Left forelimb (tissue), 1 donor: ENCODE measurements around the gene CELF2.

Experiments used
- DNase-seq: peaks from one replicate; pipeline ENCODE4 v3.0.0-alpha.2; 2018; ENCODE audit warnings: low spot score

The CELF2 gene

DNA sequence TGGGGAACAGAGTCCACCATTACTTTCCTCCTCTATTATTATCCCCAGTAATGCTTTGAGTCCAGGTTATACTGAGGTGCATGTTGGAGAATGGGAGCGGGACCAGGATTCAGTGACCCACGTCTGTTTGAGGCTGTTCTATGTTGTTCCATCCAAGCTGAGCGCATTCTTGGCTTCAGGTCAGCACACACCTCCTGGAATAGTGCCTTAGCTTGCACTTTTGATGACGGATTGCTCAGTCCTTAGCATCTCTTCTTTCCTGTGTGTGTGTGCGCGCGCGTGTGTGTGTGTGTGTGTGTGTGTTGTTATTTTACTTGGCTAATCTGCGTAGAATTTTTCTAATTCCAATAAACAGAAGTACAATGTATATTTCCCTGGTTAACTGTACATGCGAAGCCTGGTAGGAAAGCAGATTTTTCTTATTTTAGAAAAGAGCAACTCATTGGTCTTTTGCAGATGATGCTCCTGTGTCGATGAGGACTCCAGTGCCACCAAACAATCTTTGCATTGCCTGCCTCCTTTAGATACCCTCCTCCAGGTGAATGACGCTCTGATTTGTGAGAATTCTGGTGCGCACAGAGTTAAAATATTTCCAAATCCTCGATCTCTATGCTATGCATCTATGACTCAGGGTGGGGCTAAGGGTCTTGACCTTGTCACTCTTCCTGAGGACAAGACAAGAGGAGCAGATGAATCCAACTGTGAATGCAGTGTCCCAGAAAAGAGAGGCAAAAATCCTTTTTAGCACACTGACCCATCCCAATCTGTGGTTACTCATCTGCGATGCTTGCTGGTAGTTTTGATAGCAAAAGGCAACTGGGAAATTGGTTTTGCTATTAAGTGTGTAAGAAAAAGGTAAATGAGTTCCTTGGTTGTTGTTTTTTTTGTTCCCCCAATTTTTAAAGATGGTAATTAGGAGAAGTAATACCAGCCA, 13.3 kb upstream of the CELF2 start:
- DNase-seq: no peak

DNA sequence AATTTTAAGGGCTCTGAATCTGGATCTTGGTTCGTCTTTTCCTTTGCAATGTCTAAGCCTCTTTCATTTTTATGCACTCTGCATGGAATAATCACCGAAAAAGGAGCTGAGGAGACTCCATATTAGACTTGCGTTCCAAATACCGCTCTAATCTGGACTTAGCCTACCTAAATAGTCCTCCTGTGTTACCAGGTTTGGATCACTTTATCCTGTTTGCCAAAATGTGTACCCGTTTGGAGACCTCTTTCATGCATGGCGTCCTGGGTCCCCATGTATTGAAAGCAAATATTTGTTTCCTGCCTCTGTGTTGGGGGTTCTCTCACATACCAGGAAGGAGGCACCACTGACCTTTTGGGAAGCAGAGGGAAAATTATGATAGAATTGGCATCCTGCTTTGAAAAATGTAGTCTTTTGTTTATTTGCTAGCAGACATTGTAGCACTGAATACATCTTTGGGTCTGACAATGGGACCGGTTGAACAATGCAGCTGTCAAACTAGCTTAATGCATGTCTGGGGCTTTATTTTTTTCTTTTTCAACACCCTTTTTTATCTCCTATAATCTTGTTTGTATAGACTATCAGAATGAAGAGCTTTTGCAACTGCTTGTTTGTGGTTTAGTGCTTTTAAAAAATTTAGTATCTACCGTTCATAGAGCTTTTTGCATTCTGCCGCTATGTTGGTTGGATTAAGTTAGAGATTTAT, 11.8 kb upstream of the CELF2 start:
- no peak for DNase-seq

DNA sequence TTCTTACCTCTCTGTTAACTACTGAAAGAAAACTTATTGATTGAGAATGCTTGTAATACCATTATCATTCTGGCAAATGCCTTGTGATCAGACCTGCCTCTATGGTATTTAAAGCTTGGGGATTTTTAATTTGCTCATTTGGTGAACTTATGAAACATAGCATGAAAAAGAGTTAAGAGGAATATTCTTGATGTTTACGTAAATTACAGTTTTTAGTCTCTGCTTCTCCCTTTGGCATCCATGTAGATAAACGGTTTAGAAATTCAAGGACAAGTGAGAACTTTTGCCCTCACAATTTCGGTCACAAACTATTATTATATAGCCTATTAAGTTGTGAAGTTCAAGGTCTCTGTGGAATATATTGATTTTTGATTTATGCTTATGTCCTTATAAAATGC, 11.2 kb upstream of the CELF2 start:
- DNase-seq: no peak

DNA sequence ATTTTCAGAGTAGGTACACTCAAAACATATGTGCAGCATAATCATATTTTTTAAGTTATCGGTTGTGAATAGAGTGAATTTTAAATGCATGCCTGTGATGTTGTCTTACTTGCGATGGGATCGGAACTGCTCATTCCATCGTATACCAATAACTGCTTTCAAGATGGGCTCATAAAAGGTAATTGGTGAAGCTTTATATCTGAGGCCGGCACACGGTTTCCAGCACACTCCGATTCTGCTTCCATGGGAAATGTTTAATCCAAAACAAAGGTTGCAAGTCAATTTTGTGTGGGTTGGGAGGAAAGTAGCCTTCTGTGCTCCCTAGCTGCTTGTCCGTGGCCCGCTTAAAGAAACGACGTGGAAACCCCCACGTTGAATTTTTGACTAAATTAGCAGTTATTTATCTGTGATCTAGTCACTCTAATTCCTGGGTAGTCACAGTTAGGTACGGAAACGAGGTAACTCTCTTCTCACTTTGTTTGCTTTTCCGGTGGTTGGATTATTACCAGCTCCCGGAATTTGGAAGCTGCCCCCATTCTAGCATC, 10.1 kb upstream of the CELF2 start:
- no peak for DNase-seq

DNA sequence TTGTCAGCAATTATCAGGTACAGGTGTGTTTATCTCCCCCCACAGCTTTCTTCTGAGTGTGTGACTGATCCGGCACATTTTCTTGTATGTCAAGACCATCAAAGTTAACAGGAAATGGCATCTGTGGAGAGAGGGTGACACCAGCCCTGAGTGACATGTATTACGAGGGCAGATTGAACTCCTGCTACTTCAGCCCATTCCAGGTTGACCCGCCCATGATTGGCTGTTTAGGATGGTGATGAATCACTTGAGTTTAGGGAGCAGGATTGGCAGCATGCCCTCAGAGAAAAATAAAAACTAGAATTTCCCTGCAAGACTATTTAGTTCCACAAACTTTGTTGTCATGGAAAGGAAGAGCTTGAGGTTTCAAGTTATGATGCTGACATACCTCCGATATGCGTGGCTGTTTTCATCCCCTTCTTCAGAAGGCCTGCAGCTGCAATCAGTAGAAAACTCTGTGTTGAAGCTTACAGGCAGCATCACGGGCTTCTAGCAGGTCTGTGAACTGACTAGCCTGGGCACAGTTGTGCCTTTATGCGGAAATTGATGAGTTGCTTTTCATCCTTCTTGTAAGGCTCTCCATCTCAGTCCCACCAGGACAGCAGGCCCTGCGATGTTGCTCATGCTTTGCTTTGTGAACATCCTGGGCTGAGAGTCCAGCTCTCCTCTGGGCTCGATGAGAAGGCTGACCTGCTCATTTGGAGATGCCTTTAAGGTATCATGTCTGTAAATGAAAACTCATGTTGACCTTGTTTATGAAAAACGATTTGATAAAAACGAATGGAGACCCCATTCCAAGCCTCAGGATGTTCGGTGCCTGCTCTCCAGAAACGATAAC, 8.0 kb upstream of the CELF2 start:
- no peak for DNase-seq

DNA sequence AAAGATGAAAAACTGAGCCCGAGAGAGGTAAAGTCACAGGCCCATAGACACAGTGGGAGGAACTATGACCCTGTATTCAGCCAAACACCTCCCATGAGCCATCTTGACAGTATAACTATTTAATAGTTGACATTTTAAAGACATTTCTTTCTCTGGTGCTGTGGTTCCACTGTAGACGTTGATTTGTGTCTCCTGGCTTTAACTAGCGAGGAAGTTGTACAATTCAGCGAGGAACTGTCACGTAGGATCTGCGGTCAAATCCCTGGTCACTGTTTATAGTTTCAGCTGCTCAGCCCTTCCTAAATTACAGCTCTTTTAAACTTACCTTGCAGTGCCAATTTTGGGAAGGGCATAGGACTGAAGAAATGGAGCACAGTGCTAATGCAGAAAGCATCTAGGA, 7.1 kb upstream of the CELF2 start:
- DNase-seq: no peak

DNA sequence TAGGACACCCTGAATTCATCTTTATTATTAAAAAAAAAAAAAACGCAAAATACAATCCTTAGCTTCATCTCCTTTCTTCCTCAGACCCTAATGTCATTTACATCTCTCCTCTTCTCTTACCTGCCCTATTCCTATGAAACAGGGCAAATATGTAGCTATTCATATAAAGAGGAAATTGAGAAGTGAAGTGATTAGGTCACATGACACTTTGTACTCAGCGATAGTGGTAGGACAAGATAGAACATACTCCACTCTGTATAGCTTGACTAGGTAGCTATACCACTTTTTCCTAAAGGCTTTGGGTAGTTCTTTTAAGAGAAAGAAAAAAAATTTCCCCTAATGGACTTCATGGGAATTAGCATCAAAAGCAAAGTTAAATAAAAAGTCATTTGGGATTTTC, 6.2 kb upstream of the CELF2 start:
- no peak for DNase-seq

DNA sequence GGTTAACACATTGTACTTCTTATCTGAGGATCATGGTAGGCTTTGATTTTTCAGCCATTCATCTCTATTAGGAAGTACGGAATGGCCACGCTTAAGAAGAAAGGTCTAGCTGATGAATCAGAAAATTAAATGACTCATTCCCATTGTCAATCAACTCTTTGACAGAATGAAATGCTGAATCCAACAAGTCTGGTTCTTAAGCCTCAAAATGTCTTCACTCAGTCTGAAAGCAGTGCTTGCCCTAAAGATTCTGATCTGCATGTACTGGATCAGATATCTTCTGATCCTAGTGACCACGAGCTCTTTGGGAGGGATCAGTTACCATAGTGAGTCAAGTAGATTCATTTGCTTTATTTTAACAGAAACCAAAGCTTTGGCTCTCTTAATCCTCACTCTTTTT, 5.7 kb upstream of the CELF2 start:
- no peak for DNase-seq

DNA sequence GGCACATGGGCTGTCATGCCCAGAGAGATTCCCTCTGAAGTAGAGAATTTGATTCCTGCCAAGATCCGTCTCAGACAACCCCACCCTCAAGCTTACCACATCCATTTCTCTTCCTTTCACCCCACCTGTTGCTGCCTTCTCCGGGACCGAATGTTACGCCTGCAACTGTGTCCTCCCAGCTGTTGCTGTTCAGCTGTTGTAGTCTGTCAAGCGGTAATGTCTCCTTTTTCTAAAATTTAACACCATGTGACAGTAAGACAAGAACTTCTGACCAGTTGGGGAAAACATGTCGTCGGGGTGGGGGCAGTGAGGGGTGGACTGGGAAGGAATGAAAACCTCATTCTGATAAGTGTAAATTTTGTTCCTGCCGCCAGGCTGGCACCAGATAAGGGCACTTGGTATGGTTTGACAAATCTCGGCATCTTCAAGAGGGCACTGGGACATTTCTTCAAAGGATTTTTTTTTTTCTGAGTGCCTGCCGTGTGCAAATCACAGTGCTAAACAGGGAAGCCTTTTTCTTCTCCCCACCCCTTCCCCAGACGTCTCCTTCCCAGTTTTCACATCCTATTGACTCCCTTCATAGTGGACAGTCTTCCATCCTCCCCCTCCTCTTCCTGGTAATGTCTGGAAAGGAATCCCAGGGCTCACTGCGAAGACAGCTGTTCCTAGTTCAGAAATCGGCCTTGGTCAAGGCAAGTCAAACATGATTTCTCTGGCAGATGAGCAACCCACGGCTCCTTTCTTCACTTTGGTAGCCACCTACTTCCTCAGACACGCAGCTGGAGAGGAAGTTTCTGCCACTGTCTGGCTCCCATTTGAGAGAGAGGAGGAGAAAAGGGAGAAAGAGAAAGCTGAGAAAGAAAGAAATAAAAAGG, 5.0 kb upstream of the CELF2 start:
- DNase-seq: peak; percentile 77

DNA sequence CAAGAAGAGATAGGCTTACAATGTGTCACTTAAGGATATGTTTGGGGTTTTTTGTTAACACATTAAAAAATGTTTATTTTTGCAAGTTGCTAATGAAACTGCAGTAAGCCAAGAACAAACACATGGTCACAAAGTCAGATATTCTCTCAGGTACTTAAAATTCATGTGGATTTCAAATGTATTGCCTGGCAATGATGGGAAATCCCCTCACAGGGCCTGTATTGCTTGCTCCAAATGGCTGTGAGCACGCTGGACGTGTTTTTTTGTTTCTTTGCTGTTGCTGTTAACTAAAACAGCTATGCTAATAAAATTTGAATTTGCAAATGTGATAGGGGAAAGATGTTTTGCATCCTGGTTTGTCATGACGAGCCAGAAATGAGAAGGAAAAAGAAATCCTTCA, 3.8 kb upstream of the CELF2 start:
- no peak for DNase-seq

DNA sequence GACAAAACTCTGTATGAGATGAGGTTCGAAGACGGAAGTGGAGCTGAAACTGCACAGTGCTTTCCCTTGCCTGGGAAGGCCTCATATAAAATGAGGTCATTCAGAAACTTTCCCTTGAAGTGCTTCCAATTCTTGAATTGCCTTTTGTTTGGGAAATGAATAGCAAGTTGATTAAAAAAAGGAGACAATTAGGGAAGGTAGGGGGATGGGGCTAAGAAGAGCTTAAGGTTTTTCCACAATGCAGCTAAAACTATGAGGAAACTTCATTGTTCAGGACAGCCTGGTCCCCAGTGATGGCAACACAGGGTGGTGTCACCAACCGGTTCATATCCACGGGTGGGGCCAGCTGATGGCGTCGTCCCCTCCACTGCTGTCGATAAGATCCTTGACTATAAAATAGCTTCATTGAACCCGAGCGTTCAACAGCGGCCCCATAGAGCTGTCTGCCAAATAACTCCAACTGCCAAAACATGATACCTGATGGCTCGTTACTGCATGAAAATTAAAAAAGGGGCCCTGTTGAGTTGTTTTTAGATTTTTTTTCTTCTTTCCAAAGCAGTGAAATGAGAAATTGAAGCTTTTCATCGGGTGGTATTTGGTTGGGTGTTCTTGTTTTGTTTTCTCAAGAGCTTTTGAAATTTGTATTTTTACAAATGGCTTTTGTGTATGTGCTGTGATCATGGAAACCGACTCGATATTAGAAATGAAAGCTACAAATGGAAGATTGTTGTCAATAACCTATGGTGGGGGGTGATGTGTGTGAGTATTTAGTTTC, 2.8 kb upstream of the CELF2 start:
- DNase-seq: no peak

DNA sequence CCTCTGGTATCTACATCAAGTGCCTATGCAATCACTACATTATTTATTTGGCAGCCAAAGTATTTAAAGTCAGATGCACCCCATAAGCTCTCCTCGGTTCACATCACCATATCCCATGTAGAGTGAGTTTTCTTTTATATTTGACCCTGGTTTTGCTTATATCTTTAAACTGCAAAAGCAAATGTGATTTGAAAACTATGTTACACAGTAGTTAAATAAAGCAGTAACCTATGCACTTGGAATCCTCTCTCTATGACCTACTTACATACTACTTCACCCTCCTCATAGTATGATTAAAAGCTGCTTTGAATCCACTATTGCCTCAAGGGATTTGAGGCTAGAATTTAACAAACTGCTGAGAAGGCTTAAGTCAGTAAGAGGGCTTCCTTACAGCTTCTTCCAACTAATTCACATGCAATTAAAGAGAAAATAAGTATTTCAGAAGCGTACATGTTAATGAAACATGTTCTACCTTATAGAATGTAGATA, 2.2 kb upstream of the CELF2 start:
- DNase-seq: no peak

DNA sequence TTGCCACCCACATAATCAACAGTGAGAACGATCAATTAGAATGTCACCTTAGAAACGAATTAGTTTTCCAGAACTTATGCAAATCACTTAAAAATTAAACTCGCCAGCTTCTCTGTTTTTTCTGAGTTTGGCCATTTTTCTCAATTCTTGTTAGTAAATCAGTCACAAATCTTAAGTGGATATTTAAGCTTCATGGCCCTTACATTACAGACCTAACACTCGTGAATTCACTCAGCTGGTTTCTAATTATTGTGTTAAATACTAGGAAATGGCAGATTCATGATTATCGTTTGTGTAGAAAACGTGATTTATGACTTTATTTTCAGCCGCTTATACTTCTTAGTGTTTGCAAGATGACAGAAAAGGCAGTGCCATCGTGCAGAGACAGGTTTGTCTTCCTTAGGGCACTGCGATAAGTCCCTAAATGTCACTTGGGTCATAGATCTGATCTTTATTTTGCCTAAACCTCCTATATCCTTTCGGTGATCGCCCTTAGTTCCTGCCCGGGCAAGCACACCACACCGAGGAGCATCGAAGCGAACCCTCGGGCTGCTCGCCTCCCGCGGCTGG, 587 bp upstream of the CELF2 start:
- DNase-seq: no peak

DNA sequence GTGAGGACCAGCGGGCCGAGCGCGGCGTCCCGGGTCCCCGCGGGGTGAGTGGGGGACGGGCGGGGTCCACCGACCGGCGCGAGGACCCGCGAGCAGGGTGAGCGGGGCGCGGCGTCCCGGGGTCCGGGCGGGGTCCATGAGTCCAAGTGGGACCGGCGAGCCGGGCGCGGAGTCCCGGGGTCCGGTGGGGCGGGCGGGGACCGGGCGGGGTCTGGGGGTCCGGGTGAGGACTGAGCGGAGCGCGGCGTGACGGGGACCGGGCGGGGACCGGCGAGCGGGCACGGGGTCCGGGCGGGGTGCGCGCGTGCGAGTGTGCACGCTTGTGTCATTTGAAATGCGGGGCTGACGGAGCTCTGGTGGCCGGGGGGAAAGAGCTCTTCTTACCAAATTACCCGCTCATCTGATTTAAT, 765 bp downstream of the CELF2 start:
- no peak for DNase-seq

DNA sequence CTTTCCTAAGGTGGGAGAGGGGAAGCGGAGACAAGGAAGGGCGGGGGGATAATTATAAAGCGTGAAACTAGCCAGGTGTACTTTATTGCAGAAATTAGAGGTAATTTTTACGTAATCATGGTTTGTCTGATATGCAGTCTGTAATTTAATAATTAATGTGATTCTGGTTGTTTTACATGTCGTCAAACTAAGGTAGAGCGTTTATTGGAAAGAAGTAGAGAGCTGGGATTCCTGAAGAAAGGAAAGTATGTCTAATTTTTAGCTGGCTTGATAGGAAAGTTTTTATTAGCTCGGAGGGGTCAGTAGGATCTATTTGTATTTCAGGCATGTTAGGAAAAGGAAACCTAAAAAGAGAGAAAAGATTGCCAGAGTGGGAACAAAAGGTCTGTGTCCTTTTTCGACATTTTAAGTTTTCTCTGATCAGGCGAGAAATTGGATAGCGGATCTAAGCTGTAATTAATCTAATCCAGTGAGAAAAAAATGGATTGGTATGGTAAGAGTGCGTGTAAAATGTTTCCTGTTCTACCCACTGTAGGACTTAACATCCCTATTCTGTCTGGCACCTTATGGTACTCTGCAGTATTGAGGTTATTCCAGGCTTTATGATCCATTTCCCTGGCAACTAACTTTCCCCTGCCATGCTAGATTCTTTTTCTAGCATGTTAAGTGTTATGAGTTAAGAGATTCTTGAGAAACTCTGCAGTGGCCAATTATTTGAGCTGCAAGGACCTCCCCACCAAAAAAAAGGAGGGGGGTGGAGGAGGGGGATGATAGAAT, 1.4 kb downstream of the CELF2 start:
- no peak for DNase-seq

DNA sequence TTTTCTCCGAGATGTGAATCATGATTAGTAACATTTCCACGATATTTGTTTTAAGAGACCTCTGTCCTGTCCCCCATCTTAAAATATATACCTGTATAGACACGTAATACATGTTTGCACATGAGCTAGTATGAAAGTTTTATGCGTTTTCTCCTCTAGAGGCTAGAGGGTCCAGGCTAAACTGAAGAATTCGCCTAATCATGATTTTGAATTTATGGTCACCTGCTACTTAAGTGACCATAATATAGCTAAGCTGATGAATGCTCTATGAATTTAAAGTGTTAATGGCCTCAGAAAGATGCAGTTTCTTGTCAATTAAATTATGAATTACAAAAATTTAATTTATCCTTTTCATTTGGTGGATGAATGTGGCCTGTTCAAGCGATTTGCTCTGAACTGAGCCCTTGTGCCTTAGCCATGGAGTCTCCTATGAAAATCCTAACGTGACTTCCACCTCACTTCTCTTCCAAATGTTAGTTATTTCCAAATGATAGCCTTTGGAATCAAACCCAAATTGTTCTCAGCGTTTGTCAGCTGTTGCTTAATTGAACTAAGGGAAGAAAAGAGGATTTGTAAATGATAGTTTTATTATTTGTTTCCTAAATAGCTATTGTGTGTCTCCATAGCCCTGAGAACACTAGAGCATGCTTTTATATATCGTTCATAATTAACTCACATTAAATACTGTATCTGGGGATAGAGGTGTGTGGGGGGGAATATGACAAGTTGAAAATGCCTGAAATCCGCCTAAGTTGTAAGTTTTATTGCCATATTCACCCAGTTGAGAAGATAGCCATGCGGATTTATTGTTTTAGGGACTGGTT, 2.3 kb downstream of the CELF2 start:
- no peak for DNase-seq

DNA sequence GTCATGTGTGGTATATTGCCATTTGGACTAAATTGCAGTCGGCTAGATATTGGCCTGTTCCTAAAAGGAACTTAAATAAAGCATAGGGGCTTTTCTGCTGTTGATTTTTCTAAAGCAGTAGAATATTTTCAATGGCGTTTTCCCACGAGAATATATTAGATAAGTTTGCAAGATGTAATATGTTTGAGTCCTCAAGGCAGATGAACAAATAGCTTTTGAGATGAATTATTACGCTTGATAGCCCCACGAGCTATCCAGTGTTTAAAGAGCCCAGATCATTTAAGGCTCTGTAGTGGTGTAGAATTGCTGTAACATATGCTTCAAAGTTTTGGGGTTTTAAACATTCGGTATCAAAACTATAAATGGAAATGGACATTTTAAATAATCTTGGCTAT, 2.9 kb downstream of the CELF2 start:
- DNase-seq: no peak

DNA sequence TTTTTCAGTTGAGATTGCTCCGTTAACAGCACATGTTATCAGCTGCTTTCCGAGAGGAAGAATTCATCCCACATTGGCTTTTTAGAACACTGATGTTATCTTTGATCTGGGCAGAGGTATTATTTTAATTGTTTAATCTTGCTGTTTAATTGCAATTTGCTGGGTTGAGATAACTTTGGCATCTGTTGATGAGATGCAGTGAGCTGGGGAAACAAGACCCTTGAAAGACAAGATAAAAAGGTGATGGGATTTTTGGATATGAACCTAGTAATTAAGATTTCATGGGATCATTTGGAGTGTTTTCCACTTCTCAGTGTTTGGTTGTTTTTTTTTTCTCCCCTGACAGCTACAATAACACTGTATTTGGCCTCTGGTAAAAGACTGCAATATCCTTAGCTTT, 4.5 kb downstream of the CELF2 start:
- DNase-seq: no peak
